ENCODE results near the gene HNRNPM. TPM values are rescaled to one million over a fixed set of nuclear protein-coding genes. Genes with fewer than 3 reads are reported as not detected.
"Not testable (repeated sequence)": the region's sequence is repeated elsewhere in the genome, so short reads cannot be mapped to it uniquely, and the experiment has no call there.

HNRNPM gene
- total RNA-seq, 1 experiment from 2014 or later, result 118 TPM

GRCh38 chr19:8423817-8424223, 21.0 kb upstream of the HNRNPM start:
- DNase-seq (ENCODE audit: low read depth), result peak; percentile 98

- not testable (repeated sequence) for DNase-seq (ENCODE audit: low read depth)
Observed at GRCh38 chr19:8425331-8425730, 19.4 kb upstream of the HNRNPM start.

GRCh38 chr19:8426283-8426682, 18.5 kb upstream of the HNRNPM start:
- DNase-seq (ENCODE audit: low read depth), result no peak

GRCh38 chr19:8429044-8429443, 15.7 kb upstream of the HNRNPM start:
- DNase-seq (ENCODE audit: low read depth), result no peak

GRCh38 chr19:8429826-8430225, 14.9 kb upstream of the HNRNPM start:
- DNase-seq (ENCODE audit: low read depth), result no peak

- no peak for DNase-seq (ENCODE audit: low read depth)
Observed at GRCh38 chr19:8430650-8431049, 14.1 kb upstream of the HNRNPM start.

GRCh38 chr19:8438236-8438635, 6.5 kb upstream of the HNRNPM start:
- no peak for DNase-seq (ENCODE audit: low read depth)

- DNase-seq (ENCODE audit: low read depth), result no peak
Observed at GRCh38 chr19:8441725-8442544, 2.8 kb upstream of the HNRNPM start.

GRCh38 chr19:8444140-8444676, 567 bp upstream of the HNRNPM start:
- not testable (repeated sequence) for DNase-seq (ENCODE audit: low read depth)

- DNase-seq (ENCODE audit: low read depth), result no peak
Observed at GRCh38 chr19:8445488-8446001, 770 bp downstream of the HNRNPM start.

- DNase-seq (ENCODE audit: low read depth), result no peak
Observed at GRCh38 chr19:8446061-8446709, 1.4 kb downstream of the HNRNPM start.

- no peak for DNase-seq (ENCODE audit: low read depth)
Observed at GRCh38 chr19:8449830-8450229, 5.1 kb downstream of the HNRNPM start.

- DNase-seq (ENCODE audit: low read depth), result no peak
Observed at GRCh38 chr19:8451377-8451776, 6.6 kb downstream of the HNRNPM start.

- DNase-seq (ENCODE audit: low read depth), result peak; percentile 78
Observed at GRCh38 chr19:8451885-8452284, 7.1 kb downstream of the HNRNPM start.

- no peak for DNase-seq (ENCODE audit: low read depth)
Observed at GRCh38 chr19:8452446-8453123, 7.8 kb downstream of the HNRNPM start.

GRCh38 chr19:8453616-8454015, 8.8 kb downstream of the HNRNPM start:
- DNase-seq (ENCODE audit: low read depth), result no peak

- no peak for DNase-seq (ENCODE audit: low read depth)
Observed at GRCh38 chr19:8454218-8454617, 9.4 kb downstream of the HNRNPM start.

GRCh38 chr19:8455018-8455417, 10.2 kb downstream of the HNRNPM start:
- no peak for DNase-seq (ENCODE audit: low read depth)

- DNase-seq (ENCODE audit: low read depth), result no peak
Observed at GRCh38 chr19:8456064-8456463, 11.3 kb downstream of the HNRNPM start.

GRCh38 chr19:8457209-8457608, 12.4 kb downstream of the HNRNPM start:
- no peak for DNase-seq (ENCODE audit: low read depth)

GRCh38 chr19:8457827-8458226, 13.1 kb downstream of the HNRNPM start:
- no peak for DNase-seq (ENCODE audit: low read depth)

GRCh38 chr19:8458380-8458779, 13.6 kb downstream of the HNRNPM start:
- no peak for DNase-seq (ENCODE audit: low read depth)
